IMR-90 (cell line): Measurements from ENCODE around the gene TCEA2. TPM values are rescaled to one million over a fixed set of nuclear protein-coding genes. Genes with fewer than 3 reads are reported as not detected.

Source experiments
- ATAC-seq: fragments of 200-7000 bp; cut with Tn5 transposase; 2 replicates; pipeline ENCODE4 v1.9.1; 2020; ENCODE audit warnings: low read depth, mild to moderate bottlenecking, moderate library complexity
- BruUV-seq: library from RNA; stranded (reverse); fragments of 400-500 nt; replicated peaks from 2 replicates; lab custom pipeline; 2021; lab: Mats Ljungman, UMichigan
- CTCF ChIA-PET: fragments of 300-600 bp; formaldehyde crosslinking; extraction: SDS; loops from one replicate; lab custom pipeline; 2021; ENCODE audit warnings: antibody characterized with exemption; lab: Yijun Ruan, JAX
- POLR2A ChIA-PET: fragments of 300-600 bp; sonication (Branson Sonifier 250); formaldehyde crosslinking; loops from one replicate; lab custom pipeline; 2022; ENCODE audit warnings: antibody characterized with exemption; ENCODE audit not compliant: unreplicated experiment; lab: Charles Lee
- DNase-seq: peaks from one replicate; pipeline ENCODE4 v3.0.0; 2013
- H2AFZ ChIP-seq: replicated peaks from 2 replicates; pipeline ENCODE3; 2013; ENCODE audit warnings: low read length, mild to moderate bottlenecking; ENCODE audit not compliant: poor library complexity
- H2AK5ac ChIP-seq: 2 replicates; pipeline ENCODE4 v1.6.1; 2013; ENCODE audit warnings: low read depth, low read length, inconsistent platforms
- H2AK9ac ChIP-seq: replicated peaks from 2 replicates; pipeline ENCODE3; 2013; ENCODE audit warnings: mild to moderate bottlenecking, low read depth, low read length, moderate library complexity; ENCODE audit not compliant: poor library complexity
- H2BK120ac ChIP-seq: 2 replicates; pipeline ENCODE4 v1.6.1; 2013; ENCODE audit warnings: low read depth, low read length, inconsistent platforms
- H2BK15ac ChIP-seq: 3 replicates; pipeline ENCODE4 v1.6.1; 2013; ENCODE audit warnings: low read depth, low read length, inconsistent platforms
- H2BK20ac ChIP-seq: 2 replicates; pipeline ENCODE4 v1.6.1; 2013; ENCODE audit warnings: low read depth, mild to moderate bottlenecking, inconsistent platforms, low read length, moderate library complexity
- H2BK5ac ChIP-seq: 2 replicates; pipeline ENCODE4 v1.6.1; 2013; ENCODE audit warnings: mild to moderate bottlenecking, low read depth, low read length, inconsistent platforms; ENCODE audit not compliant: poor library complexity, severe bottlenecking
- H3K14ac ChIP-seq: replicated peaks from 2 replicates; pipeline ENCODE4 v1.6.1; 2013; ENCODE audit warnings: low read depth, low read length, inconsistent platforms
- H3K18ac ChIP-seq: 2 replicates; pipeline ENCODE4 v1.6.1; 2013; ENCODE audit warnings: low read depth, low read length, control low read depth
- H3K23ac ChIP-seq: 2 replicates; pipeline ENCODE4 v1.6.1; 2013; ENCODE audit warnings: low read depth, low read length, inconsistent platforms
- H3K27ac ChIP-seq: 2 replicates; pipeline ENCODE4 v1.5.1; 2013; ENCODE audit warnings: mild to moderate bottlenecking, control low read depth, low read length; ENCODE audit not compliant: insufficient read depth
- H3K27me3 ChIP-seq: 2 replicates; pipeline ENCODE4 v1.6.1; 2013; ENCODE audit warnings: low read length; ENCODE audit not compliant: control insufficient read depth, insufficient read depth
- H3K36me3 ChIP-seq: 2 replicates; pipeline ENCODE4 v1.6.1; 2013; ENCODE audit warnings: low read length, mixed read lengths; ENCODE audit not compliant: control insufficient read depth, insufficient read depth
- H3K4ac ChIP-seq: 2 replicates; pipeline ENCODE4 v1.6.1; 2013; ENCODE audit warnings: low read depth, low read length, inconsistent platforms
- H3K4me1 ChIP-seq: 2 replicates; pipeline ENCODE4 v1.6.1; 2013; ENCODE audit warnings: low read length, mixed read lengths; ENCODE audit not compliant: control insufficient read depth, insufficient read depth
- H3K4me2 ChIP-seq: 2 replicates; pipeline ENCODE4 v1.6.1; 2013; ENCODE audit warnings: low read depth, mild to moderate bottlenecking, control low read depth, low read length, moderate library complexity
- H3K4me3 ChIP-seq: 2 replicates; pipeline ENCODE4 v1.5.1; 2013; ENCODE audit warnings: low read depth, mild to moderate bottlenecking, control low read depth, low read length, moderate library complexity; ENCODE audit not compliant: insufficient read depth
- H3K56ac ChIP-seq: 2 replicates; pipeline ENCODE4 v1.6.1; 2013; ENCODE audit warnings: low read length, inconsistent platforms; ENCODE audit not compliant: insufficient read depth; ENCODE audit errors: extremely low read depth
- H3K79me1 ChIP-seq, 2 experiments: 2 replicates each; pipeline ENCODE4 v1.6.1; 2013; ENCODE audit warnings: low read length in 2 of 2, inconsistent platforms in 1 of 2, low read depth in 1 of 2
- H3K9ac ChIP-seq: 2 replicates; pipeline ENCODE4 v1.6.1; 2013; ENCODE audit warnings: low read depth, low read length, control low read depth
- H3K9me1 ChIP-seq: 2 replicates; pipeline ENCODE4 v1.6.1; 2013; ENCODE audit warnings: low read length, inconsistent platforms; ENCODE audit not compliant: insufficient read depth
- H3K9me3 ChIP-seq: 2 replicates; pipeline ENCODE4 v1.6.1; 2013; ENCODE audit warnings: low read length; ENCODE audit not compliant: control insufficient read depth, insufficient read depth
- H4K20me1 ChIP-seq: 2 replicates; pipeline ENCODE4 v1.6.1; 2013; ENCODE audit warnings: low read length, inconsistent platforms; ENCODE audit not compliant: insufficient read depth
- H4K5ac ChIP-seq: 2 replicates; pipeline ENCODE4 v1.6.1; 2013; ENCODE audit warnings: mild to moderate bottlenecking, low read depth, low read length, control low read depth
- H4K8ac ChIP-seq, 2 experiments: 2 replicates each; pipeline ENCODE4 v1.6.1; 2013; ENCODE audit warnings: low read depth in 2 of 2, low read length in 2 of 2, control low read depth in 1 of 2, inconsistent platforms in 1 of 2
- H4K91ac ChIP-seq: 2 replicates; pipeline ENCODE4 v1.6.1; 2013; ENCODE audit warnings: low read depth, low read length, inconsistent platforms; ENCODE audit not compliant: insufficient read depth
- RCOR1 ChIP-seq: IDR thresholded peaks from 2 replicates; pipeline ENCODE4 v1.6.1; 2012; ENCODE audit warnings: mild to moderate bottlenecking, low read length, improper control_type of control experiment; ENCODE audit not compliant: insufficient replicate concordance
- USF2 ChIP-seq: fragments of 150-350 bp; IDR thresholded peaks from 2 replicates; pipeline ENCODE4 v1.6.1; 2017; ENCODE audit warnings: mild to moderate bottlenecking, antibody characterized with exemption, low read length, low read depth
- WGBS, 2 experiments: methylation state at CpG; one replicate each; pipeline versions ENCODE4 v1.1.5 to v1.1.7; 2013; ENCODE audit warnings: missing lambda C conversion rate in 2 of 2; ENCODE audit not compliant: insufficient read length in 1 of 2; ENCODE audit errors: extremely low coverage in 2 of 2; 5-methylcytosine and 5-hydroxymethylcytosine counted together
- dilution Hi-C: fragments of 300-500 bp; cut with HindIII; formaldehyde crosslinking; loops from one replicate; pipeline ENCODE4 v1.14.3; 2018; ENCODE audit warnings: low sequenced_read_pairs; ENCODE audit not compliant: unreplicated experiment
- in situ Hi-C: fragments of 300-500 bp; cut with MboI; formaldehyde crosslinking; loops from 3 replicates; pipeline ENCODE4 v1.14.3; 2019; ENCODE audit warnings: low sequenced_read_pairs, inconsistent platforms, mixed read lengths
- intact Hi-C: fragments of 100-400 bp; cut with micrococcal nuclease; formaldehyde crosslinking; loops from 2 replicates; pipeline ENCODE4 v1.10.0; 2022
- polyA plus RNA-seq, 3 experiments: library from polyadenylated mRNA; depleted of rRNA; stranded (reverse); fragments of >200 nt; gene quantifications; 2 replicates each; pipeline ENCODE4 v1.2.3, GENCODE V29; 2012; ENCODE audit warnings: low replicate concordance in 1 of 3
- total RNA-seq: library from RNA; depleted of rRNA; stranded (reverse); fragments of >200 nt; gene quantifications from 2 replicates; pipeline ENCODE4 v1.2.3, GENCODE V29; 2012

TCEA2 gene
- total and polyA plus RNA-seq, 2 of the 4 experiments (the other 2 are of a cell fraction), result 9.3 to 30.0 TPM

- peaks cover 66% of the 10 kb centered on the region for H3K27me3 ChIP-seq
- no peak overlapping the region for H3K27ac ChIP-seq
- intact Hi-C loops, result no loop called here
- no peak overlapping the region for H3K18ac ChIP-seq
- no peak overlapping the region for H2BK120ac ChIP-seq
- no peak overlapping the region for H3K9ac ChIP-seq
- ChIA-PET POLR2A (no interaction called here), CTCF (no interaction called here)
- TF ChIP-seq USF2, result no peak
- no peak for TF ChIP-seq RCOR1
- H3K79me1 ChIP-seq, result no peaks in the 10 kb centered on the region
- no peak overlapping the region for H3K14ac ChIP-seq
- 76% methylated on average over 4 of the region's 8 CpGs; no CpG with 5 or more reads in 1 of the 2 experiments for WGBS, 2 experiments
- peaks cover 2% of the 10 kb centered on the region; the same call in 1 of the 2 replicates for H3K4me1 ChIP-seq
- BruUV-seq, result no TSS peak
- no peak overlapping the region for H3K4me2 ChIP-seq
- H2AK5ac ChIP-seq, result no peak overlapping the region
- in situ Hi-C loops, result no loop called here
- no peak overlapping the region for H4K8ac ChIP-seq
- H2AK9ac ChIP-seq, result no peak overlapping the region
- H3K56ac ChIP-seq, result no peak overlapping the region
- H4K91ac ChIP-seq, result no peak overlapping the region
- H3K36me3 ChIP-seq, result no peaks in the 10 kb centered on the region
- H4K5ac ChIP-seq, result no peak overlapping the region
- dilution Hi-C loops, result no loop called here
- H3K4me3 ChIP-seq, result no peak overlapping the region
- ATAC-seq (no peak), DNase-seq (no peak)
- no peaks in the 10 kb centered on the region for H3K9me3 ChIP-seq
- H2BK15ac ChIP-seq, result no peak overlapping the region
- no peak overlapping the region for H2BK5ac ChIP-seq
- no peaks in the 10 kb centered on the region; the same call in 1 of the 2 replicates for H4K20me1 ChIP-seq
- H3K4ac ChIP-seq, result no peak overlapping the region
- no peaks in the 10 kb centered on the region for H3K9me1 ChIP-seq
- no peak overlapping the region for H3K23ac ChIP-seq
- no peak overlapping the region for H2AFZ ChIP-seq
- no peak overlapping the region for H2BK20ac ChIP-seq
Observed at GRCh38 chr20:64047046-64047389, 16.0 kb upstream of the TCEA2 start.
